SIG-M5 treated with dmso at 0.1 percent for 504 hours (cell line): Measurements from ENCODE around the gene C12orf60.
A peak's percentile ranks its signal among the peaks of the same experiment; 100 is the strongest.

Experiments used
- DNase-seq: peaks from one replicate; lab custom pipeline; 2025; ENCODE audit not compliant: unreplicated experiment; lab: John Stamatoyannopoulos, UW

C12orf60 gene

GRCh38 chr12:14776236-14776961 is 27.1 kb upstream of the C12orf60 start:
- peak; percentile 34 for DNase-seq

- peak; percentile 41 for DNase-seq
Observed at GRCh38 chr12:14777271-14777670, 26.2 kb upstream of the C12orf60 start.

GRCh38 chr12:14779834-14780233 is 23.6 kb upstream of the C12orf60 start:
- DNase-seq = no peak

DNA sequence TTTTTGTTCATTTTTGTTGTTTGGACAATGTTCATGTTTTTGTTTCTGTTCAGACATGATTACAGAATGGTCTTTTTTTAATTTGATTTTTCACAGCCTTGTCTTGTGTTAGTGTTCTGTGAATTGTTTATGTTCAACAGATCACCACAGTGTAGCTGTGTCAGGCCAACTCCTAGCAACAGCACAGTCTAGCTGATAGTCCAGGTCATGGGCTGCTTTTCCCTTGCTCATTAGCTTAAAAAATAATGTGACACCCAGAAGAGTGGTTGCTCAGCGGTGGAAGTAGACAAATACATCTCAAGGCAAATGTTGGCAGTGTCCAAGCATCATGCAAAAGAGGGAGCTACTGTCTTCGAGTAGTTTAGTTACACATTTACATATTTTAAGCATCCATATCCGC is 22.6 kb upstream of the C12orf60 start:
- no peak for DNase-seq

DNA sequence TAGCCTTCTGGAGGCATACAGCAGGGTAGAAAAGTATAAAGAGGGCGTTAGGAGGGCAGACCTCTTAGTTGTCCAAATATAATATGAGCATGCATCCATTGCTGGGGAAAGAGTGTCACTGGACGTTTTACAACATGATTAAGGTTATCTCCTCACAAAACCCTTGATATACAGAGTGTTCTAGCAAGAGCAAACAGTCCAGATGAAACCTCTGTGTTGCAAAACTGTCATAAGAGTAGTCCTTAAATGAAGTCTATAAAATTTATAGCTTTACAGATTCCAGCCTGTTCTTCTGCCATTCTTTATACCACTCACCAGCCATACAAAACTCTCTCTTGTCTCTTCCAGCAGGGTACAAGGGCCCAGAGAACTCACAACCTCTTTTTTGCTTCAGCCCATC is 21.9 kb upstream of the C12orf60 start:
- no peak for DNase-seq

GRCh38 chr12:14782756-14783155 is 20.7 kb upstream of the C12orf60 start:
- no peak for DNase-seq

DNA sequence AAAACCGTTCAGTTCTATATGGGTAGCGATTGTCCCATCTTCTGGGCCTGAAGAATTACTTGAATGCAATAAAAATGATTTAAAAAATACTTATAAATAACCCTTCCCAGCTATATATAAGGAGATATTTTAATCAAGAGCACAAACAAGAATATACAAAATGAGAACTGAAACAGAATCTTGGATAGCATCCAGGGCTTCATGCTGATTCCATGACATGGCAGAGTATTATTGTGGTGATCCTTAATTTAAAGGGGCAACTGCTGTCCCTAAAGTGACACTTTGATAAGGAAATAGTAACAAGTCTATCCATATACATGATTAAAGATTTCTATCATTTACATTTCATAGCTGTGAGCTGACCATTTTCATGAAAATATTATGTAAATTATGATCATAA is 19.0 kb upstream of the C12orf60 start:
- no peak for DNase-seq

- no peak for DNase-seq
Observed at GRCh38 chr12:14785568-14785967, 17.9 kb upstream of the C12orf60 start.

GRCh38 chr12:14795028-14795448 is 8.4 kb upstream of the C12orf60 start:
- DNase-seq = no peak

DNA sequence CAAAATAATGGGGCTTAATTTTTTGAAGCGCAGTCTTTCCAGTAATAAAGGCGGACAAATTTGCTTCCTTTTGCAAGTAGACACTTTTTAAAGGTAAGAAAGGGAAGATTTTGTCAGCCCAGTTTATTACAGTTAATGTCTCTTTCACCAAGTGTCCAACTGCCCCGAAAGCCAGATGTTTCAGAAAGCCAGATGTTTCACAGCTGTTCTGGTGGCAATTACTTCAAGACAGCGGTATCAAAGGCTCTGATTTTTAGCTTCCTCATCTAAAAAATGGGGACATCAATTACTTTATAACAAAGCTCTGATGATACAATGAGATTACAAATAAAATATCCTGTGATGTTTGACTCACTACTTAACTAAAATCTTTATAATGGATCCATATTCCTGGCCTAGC is 1.2 kb upstream of the C12orf60 start:
- DNase-seq = no peak

- DNase-seq = peak; percentile 48
Observed at GRCh38 chr12:14802721-14803010, 804 bp upstream of the C12orf60 start.

DNA sequence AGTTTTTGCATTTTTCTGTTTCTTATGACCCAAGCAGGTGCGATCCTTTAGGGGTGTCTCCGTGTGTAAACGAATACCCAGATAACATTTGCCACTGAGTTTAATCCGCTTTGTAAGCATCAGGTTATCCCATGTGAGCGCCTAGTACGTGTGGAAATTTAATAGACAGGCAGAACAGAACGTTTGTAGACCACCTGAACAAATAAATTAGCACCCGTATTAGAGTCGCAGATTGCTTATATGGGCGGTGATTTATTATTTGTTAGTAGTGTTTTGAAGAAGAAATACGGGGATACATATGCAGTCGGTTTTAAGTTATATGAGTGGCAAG is 325 bp downstream of the C12orf60 start:
- no peak for DNase-seq

DNA sequence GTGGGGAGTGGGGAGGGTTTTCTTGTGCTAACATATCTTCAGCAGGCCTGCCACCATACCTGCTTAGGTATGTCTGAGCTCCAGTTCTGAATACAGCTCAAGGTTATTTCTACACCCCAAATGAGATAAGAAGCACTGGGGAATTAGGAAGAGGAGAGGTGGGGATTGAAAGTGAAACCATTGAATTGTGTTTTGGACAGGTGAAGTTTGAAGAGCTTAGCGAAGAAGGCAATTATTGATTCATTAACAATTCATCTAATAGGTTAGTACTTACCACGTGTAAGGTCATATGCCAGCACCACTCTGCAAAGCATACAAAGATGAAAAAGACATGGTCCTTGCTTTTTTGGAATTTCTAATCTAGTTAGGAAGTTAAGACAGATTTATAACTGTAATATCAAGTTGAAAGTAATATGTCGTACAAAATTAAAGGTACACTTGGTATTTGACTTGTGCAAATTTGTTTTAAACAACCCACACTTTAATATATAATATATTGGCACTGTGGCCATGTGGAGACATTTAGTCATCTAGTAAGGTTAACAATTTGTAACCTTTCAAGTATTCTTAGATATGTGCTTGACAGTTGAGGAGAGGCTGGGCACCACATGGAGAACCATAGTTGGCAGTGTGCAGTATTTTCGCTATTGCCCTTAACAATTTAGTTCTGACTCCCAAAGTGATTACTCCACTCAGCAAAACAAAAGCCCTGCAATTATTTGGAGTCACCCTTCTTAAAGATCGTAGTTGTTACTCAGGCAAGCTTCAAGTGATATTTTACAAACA is 6.9 kb downstream of the C12orf60 start:
- no peak for DNase-seq

GRCh38 chr12:14810953-14811483 is 7.5 kb downstream of the C12orf60 start:
- no peak for DNase-seq

- DNase-seq = no peak
Observed at GRCh38 chr12:14811486-14811885, 8.0 kb downstream of the C12orf60 start.

DNA sequence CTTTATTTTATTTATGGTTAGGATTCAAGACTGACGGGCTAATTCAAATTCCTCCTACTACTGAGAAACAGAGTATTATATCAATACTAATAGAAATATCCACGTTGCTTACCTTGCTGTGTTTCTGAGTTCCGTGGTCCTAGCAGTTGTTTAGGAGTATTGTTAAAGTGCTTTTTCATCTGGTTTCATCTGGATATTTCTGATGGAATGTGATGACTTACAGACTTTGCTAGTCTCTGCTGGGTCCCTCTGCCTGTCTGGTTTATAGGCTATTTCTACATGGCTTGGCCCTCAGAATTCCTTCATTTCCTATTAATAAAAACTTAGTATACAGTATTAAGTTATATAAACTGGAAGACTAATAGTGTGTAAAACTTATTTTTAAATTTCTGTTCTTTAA is 10.5 kb downstream of the C12orf60 start, which contains the start of gene SMCO3:
Gene SMCO3 (minus strand): TSS at position 169 of the 400 bp plus-strand sequence. CDS start 7,502 bp downstream, outside the sequence.
- no peak for DNase-seq

DNA sequence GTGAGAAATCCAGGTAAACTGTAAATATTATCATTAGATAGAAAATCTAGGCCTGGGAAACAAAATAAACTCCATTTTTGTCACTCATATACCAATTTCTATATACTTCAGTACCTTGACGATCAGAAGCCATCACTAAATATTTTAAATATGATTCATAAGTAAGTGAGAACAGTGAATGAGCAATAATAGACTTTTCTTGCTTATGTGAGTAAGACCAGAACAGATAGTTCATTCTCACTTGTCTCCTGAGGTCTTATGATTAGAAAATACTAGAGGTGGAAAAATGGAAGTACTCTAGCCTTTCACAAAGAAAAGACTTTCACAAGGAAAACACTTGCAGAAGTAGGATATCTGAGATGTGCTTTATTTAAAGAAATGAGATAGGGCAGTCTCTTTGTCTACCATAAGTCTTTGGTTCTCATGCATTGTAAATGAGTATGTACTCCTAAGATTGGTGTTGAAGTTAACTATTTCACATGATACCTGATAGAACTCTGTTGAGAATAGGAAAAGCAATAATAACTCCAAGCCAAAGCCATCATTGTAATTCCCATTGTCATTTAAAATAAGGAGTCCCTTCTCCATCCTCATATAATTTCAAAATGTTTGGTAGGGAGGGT is 20.7 kb downstream of the C12orf60 start:
- DNase-seq = no peak

- no peak for DNase-seq
Observed at GRCh38 chr12:14825256-14825655, 21.8 kb downstream of the C12orf60 start.

DNA sequence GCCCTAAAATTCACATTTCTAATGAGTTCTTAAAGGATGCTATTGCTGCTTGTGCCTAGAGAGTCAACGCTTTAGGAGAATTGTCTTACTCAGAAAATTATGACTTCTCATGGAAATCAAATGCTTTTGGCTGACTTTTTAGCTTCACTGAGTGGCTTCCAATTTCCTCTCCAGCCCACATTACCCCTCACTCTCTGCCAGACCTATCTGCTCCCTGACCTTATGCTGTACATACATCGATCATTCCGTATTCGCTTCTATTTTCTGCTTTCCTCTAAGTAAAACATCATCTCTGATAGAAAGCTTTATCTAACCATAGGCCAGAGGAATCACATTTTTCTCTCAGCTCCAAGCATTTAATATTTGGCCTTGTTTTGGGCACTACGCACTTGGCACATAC is 23.0 kb downstream of the C12orf60 start:
- DNase-seq = no peak

DNA sequence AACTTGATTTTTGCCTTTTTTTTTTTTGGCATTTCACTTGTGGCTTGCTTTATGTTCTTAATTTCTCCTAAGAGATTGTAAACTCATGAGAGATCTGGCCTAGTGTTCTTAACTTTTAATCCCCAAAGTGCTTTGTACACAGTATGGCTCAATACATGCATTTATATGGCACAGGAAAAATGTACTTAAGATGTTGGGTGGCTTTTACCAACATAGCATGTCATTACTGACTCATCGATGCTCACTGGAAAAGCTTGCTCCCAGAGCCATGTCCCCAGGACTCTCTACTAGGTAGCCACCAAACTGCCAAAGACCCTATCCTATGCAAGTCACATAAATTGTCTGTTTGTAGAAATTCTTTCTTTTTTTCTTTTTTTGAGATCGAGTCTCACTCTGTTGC is 23.6 kb downstream of the C12orf60 start:
- no peak for DNase-seq

DNA sequence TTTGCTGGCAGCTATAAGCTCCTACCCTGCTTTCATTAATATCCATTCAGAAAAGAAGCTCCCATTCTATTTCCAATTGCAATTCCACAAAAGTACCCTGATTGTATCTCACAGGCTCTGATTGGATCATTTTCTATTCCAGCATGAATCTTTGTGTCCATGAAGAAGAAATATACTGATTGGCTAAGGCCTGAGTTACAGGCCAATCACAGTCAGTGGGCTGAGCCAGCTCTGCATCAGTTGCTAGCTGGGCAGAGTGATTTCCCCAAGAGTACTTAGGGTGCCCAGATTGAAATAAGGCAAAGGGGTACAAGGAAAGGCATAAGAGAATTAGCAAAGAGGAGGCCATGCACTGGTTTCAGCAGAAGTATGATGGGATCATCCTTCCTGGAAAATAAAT is 25.4 kb downstream of the C12orf60 start:
- DNase-seq = no peak

DNA sequence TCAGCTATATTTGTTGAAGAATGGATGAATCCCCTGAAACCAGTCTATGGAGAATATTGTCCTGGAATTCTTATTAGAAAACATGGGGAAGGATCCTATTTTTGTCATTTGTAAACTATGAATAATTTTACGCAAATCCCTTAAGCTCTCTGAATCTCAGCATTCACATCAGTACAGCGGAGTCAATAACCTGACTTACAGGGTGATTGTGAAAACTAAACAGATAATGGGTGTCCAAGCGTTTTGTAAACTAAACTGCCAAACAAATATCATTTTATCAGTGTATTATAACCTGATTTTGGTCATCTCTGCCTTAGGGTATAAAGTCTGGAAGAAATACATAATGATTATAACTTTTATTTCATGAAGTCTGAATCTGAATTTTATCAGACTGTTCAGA is 29.9 kb downstream of the C12orf60 start:
- DNase-seq = no peak
